Left ventricle myocardium inferior (tissue), 1 donor: ENCODE results near the gene MED29. TPM values are rescaled to one million over a fixed set of nuclear protein-coding genes. Genes with fewer than 3 reads are reported as not detected.

Experiments used
- DNase-seq: peaks from one replicate; pipeline ENCODE4 v3.0.0-alpha.2; 2020
- H3K27ac ChIP-seq: fragments of 200-600 bp; replicated peaks from 2 replicates; pipeline ENCODE4 v1.8.0; 2021
- H3K27me3 ChIP-seq: fragments of 200-600 bp; 2 replicates; pipeline ENCODE4 v1.8.0; 2021; ENCODE audit warnings: low read depth
- H3K36me3 ChIP-seq: fragments of 200-600 bp; 2 replicates; pipeline ENCODE4 v1.8.0; 2021
- H3K4me1 ChIP-seq: fragments of 200-600 bp; 2 replicates; pipeline ENCODE4 v1.8.0; 2021
- H3K4me3 ChIP-seq: fragments of 200-600 bp; 2 replicates; pipeline ENCODE4 v1.8.0; 2021; ENCODE audit warnings: mild to moderate bottlenecking, moderate library complexity
- H3K9me3 ChIP-seq: fragments of 200-600 bp; replicated peaks from 2 replicates; pipeline ENCODE4 v1.8.0; 2021
- CTCF ChIP-seq: fragments of 200-600 bp; IDR thresholded peaks from 2 replicates; pipeline ENCODE4 v1.8.0; 2021; ENCODE audit warnings: antibody characterized with exemption, mild to moderate bottlenecking, borderline replicate concordance
- intact Hi-C: fragments of 100-400 bp; cut with micrococcal nuclease; formaldehyde crosslinking; loops from one replicate; pipeline ENCODE4 v1.11.0; 2022
- total RNA-seq: library from RNA; stranded (reverse); fragmentation: NEBNext Ultra II Directional; extraction: Animal tissue kit (Norgen Biotek cat#: 25700); gene quantifications from one replicate; pipeline ENCODE4 v1.2.1, GENCODE V29; 2021
- donor health status: DM: no; HTN: yes; CAD: no; lungs with severe emphysema.

MED29 gene
- total RNA-seq, 1 donor from 2014 or later, result 25.7 TPM

- H3K36me3 ChIP-seq, result peaks cover 73% of the 10 kb centered on the region
- no peak overlapping the region for H3K4me3 ChIP-seq
- intact Hi-C loops, result no loop called here
- peaks cover 5% of the 10 kb centered on the region for H3K4me1 ChIP-seq
- no peaks in the 10 kb centered on the region for H3K27me3 ChIP-seq
- no peak for DNase-seq
- no peak overlapping the region for H3K27ac ChIP-seq
- no peaks in the 10 kb centered on the region for H3K9me3 ChIP-seq
- no peak for TF ChIP-seq CTCF
Observed at GRCh38 chr19:39422020-39422419, 30.8 kb downstream of the MED29 start.

GRCh38 chr19:39423258-39424086 lies 32.3 kb downstream of the MED29 start:
- Histone ChIP-seq H3K36me3 (peaks cover 59% of the 10 kb centered on the region), H3K4me1 (peaks cover 9% of the 10 kb centered on the region), H3K4me3 (no peak overlapping the region), H3K9me3 (no peaks in the 10 kb centered on the region), H3K27me3 (no peaks in the 10 kb centered on the region), H3K27ac (no peak overlapping the region)
- intact Hi-C loops, result no loop called here
- TF ChIP-seq CTCF, result no peak
- DNase-seq, result peak; percentile 12

GRCh38 chr19:39424934-39425333 lies 33.8 kb downstream of the MED29 start:
- peaks cover 44% of the 10 kb centered on the region for H3K36me3 ChIP-seq
- H3K9me3 ChIP-seq, result no peaks in the 10 kb centered on the region
- no peak for TF ChIP-seq CTCF
- H3K4me3 ChIP-seq, result no peak overlapping the region
- no peak overlapping the region for H3K27ac ChIP-seq
- intact Hi-C loops, result no loop called here
- no peaks in the 10 kb centered on the region for H3K27me3 ChIP-seq
- no peak for DNase-seq
- peaks cover 20% of the 10 kb centered on the region for H3K4me1 ChIP-seq

DNA sequence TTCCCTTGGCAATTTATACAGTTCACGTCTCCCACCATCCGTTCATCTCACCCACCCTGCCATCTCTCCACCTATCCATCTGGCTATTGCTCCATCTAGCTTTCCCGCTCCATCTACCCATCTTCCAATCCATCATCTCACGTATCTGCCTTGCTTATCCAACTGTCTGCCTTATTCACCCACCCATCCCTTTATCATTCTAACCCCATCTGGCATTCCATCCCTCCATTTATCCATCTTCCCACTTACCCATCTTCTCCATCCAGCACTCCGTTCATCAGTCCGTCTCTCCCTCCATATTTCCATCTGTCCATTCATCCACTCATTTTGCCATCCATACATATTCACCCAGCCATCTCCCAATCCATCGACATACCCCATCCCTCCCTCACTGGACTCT lies 34.6 kb downstream of the MED29 start:
- H3K27me3 ChIP-seq, result no peaks in the 10 kb centered on the region
- DNase-seq, result no peak
- intact Hi-C loops, result no loop called here
- no peak overlapping the region for H3K27ac ChIP-seq
- TF ChIP-seq CTCF, result no peak
- peaks cover 20% of the 10 kb centered on the region for H3K4me1 ChIP-seq
- H3K9me3 ChIP-seq, result no peaks in the 10 kb centered on the region
- no peak overlapping the region for H3K4me3 ChIP-seq
- peaks cover 37% of the 10 kb centered on the region for H3K36me3 ChIP-seq

- DNase-seq, result no peak
- no peaks in the 10 kb centered on the region for H3K27me3 ChIP-seq
- no peak overlapping the region for H3K27ac ChIP-seq
- intact Hi-C loops, result no loop called here
- peaks cover 33% of the 10 kb centered on the region for H3K36me3 ChIP-seq
- H3K4me3 ChIP-seq, result no peak overlapping the region
- H3K4me1 ChIP-seq, result peaks cover 24% of the 10 kb centered on the region
- TF ChIP-seq CTCF, result no peak
- no peaks in the 10 kb centered on the region for H3K9me3 ChIP-seq
Observed at GRCh38 chr19:39426170-39426569, 35.0 kb downstream of the MED29 start.
